ENCODE measurements around the gene RPS6KA1.

Gene RPS6KA1

GRCh38 chr1:26533951-26534509 lies 4.5 kb downstream of the RPS6KA1 start:
- no peak for DNase-seq

GRCh38 chr1:26535201-26535600 lies 5.6 kb downstream of the RPS6KA1 start:
- no peak for DNase-seq

GRCh38 chr1:26536081-26536480 lies 6.5 kb downstream of the RPS6KA1 start:
- no peak for DNase-seq

GRCh38 chr1:26536521-26536920 lies 7.0 kb downstream of the RPS6KA1 start:
- DNase-seq = no peak

GRCh38 chr1:26537951-26538352 lies 8.4 kb downstream of the RPS6KA1 start:
- peak; percentile 55 for DNase-seq

GRCh38 chr1:26538480-26539412 lies 9.2 kb downstream of the RPS6KA1 start:
- DNase-seq = peak; percentile 18

- no peak for DNase-seq
Measured at GRCh38 chr1:26539722-26540121, 10.2 kb downstream of the RPS6KA1 start.

GRCh38 chr1:26540351-26540750 lies 10.8 kb downstream of the RPS6KA1 start:
- no peak for DNase-seq

GRCh38 chr1:26541431-26541815 lies 11.9 kb downstream of the RPS6KA1 start:
- DNase-seq = no peak

GRCh38 chr1:26541816-26542711 lies 12.5 kb downstream of the RPS6KA1 start:
- peak; percentile 58 for DNase-seq

GRCh38 chr1:26542771-26543451 lies 13.3 kb downstream of the RPS6KA1 start:
- no peak for DNase-seq

GRCh38 chr1:26543462-26543861 lies 13.9 kb downstream of the RPS6KA1 start:
- no peak for DNase-seq

GRCh38 chr1:26544126-26544525 lies 14.6 kb downstream of the RPS6KA1 start:
- no peak for DNase-seq

- no peak for DNase-seq
Measured at GRCh38 chr1:26545969-26546323, 16.4 kb downstream of the RPS6KA1 start.

GRCh38 chr1:26546375-26546774 lies 16.8 kb downstream of the RPS6KA1 start:
- DNase-seq = no peak

- DNase-seq = no peak
Measured at GRCh38 chr1:26546819-26547218, 17.3 kb downstream of the RPS6KA1 start.

GRCh38 chr1:26548841-26549240 lies 19.3 kb downstream of the RPS6KA1 start:
- DNase-seq = no peak

- DNase-seq = no peak
Measured at GRCh38 chr1:26550946-26551345, 21.4 kb downstream of the RPS6KA1 start.

GRCh38 chr1:26552720-26553119 lies 23.2 kb downstream of the RPS6KA1 start:
- DNase-seq = no peak

GRCh38 chr1:26553942-26554682 lies 24.6 kb downstream of the RPS6KA1 start:
- DNase-seq = no peak

GRCh38 chr1:26554781-26555180 lies 25.2 kb downstream of the RPS6KA1 start:
- no peak for DNase-seq

- DNase-seq = peak; percentile 96
Measured at GRCh38 chr1:26555550-26555981, 26.0 kb downstream of the RPS6KA1 start.
